ENCODE results near the gene THSD4. TPM values are rescaled to one million over a fixed set of nuclear protein-coding genes. Genes with fewer than 3 reads are reported as not detected.

THSD4 gene
- total RNA-seq, 1 experiment from 2014 or later: 29.3 TPM

GRCh38 chr15:71349736-71350526 is 234.7 kb downstream of the THSD4 start:
- H2AFZ ChIP-seq: no peak overlapping the region
- H3K27me3 ChIP-seq (ENCODE audit: insufficient read depth, low read depth): no peaks in the 10 kb centered on the region
- no peaks in the 10 kb centered on the region for H3K79me2 ChIP-seq (ENCODE audit: low read depth)
- H3K9me2 ChIP-seq (ENCODE audit: insufficient read depth): no peaks in the 10 kb centered on the region
- no peak overlapping the region for H3K27ac ChIP-seq
- H3K9me3 ChIP-seq (ENCODE audit: insufficient read depth, low read depth): no peaks in the 10 kb centered on the region
- H3K4me1 ChIP-seq (replicated peaks; ENCODE audit: insufficient read depth): peaks cover 27% of the 10 kb centered on the region
- CTCF ChIA-PET: no interaction called here
- H3K4me3 ChIP-seq: no peak overlapping the region
- TF ChIP-seq EZH2 (IDR thresholded peaks at IDR 0.05; ENCODE audit: low read depth) (no peak), CTCF (conservative IDR thresholded peaks at IDR 0.05) (no peak)
- peaks cover 17% of the 10 kb centered on the region; the same call in 1 of the 2 replicates for H3F3A ChIP-seq (ENCODE audit: insufficient read depth, low read depth)
- DNase-seq: no peak
- H4K20me1 ChIP-seq (ENCODE audit: insufficient read depth): no peaks in the 10 kb centered on the region
- POLR2A ChIA-PET (ENCODE audit: unreplicated experiment): no interaction called here
- no TSS peak for BruUV-seq (replicated peaks)
- no peaks in the 10 kb centered on the region for H3K36me3 ChIP-seq (ENCODE audit: low read depth)
- intact Hi-C loops (cut with micrococcal nuclease; ENCODE audit: unreplicated experiment): no loop called here
- H3K4me2 ChIP-seq: no peak overlapping the region

- H3K4me1 ChIP-seq (replicated peaks; ENCODE audit: insufficient read depth): peaks cover 27% of the 10 kb centered on the region
- no peak for DNase-seq
- BruUV-seq (replicated peaks): no TSS peak
- H3K36me3 ChIP-seq (ENCODE audit: low read depth): no peaks in the 10 kb centered on the region
- H3K9me3 ChIP-seq (ENCODE audit: insufficient read depth, low read depth): no peaks in the 10 kb centered on the region
- no peak overlapping the region for H3K4me2 ChIP-seq
- no peaks in the 10 kb centered on the region for H4K20me1 ChIP-seq (ENCODE audit: insufficient read depth)
- H3K27ac ChIP-seq: no peak overlapping the region
- TF ChIP-seq CTCF (conservative IDR thresholded peaks at IDR 0.05) (no peak), EZH2 (IDR thresholded peaks at IDR 0.05; ENCODE audit: low read depth) (no peak)
- ChIA-PET POLR2A (ENCODE audit: unreplicated experiment) (no interaction called here), CTCF (no interaction called here)
- H3K9me2 ChIP-seq (ENCODE audit: insufficient read depth): no peaks in the 10 kb centered on the region
- H3K27me3 ChIP-seq (ENCODE audit: insufficient read depth, low read depth): no peaks in the 10 kb centered on the region
- H3F3A ChIP-seq (ENCODE audit: insufficient read depth, low read depth): peaks cover 17% of the 10 kb centered on the region; the same call in 1 of the 2 replicates
- H3K79me2 ChIP-seq (ENCODE audit: low read depth): no peaks in the 10 kb centered on the region
- no peak overlapping the region for H3K4me3 ChIP-seq
- no peak overlapping the region for H2AFZ ChIP-seq
- intact Hi-C loops (cut with micrococcal nuclease; ENCODE audit: unreplicated experiment): no loop called here
Observed at GRCh38 chr15:71350622-71351378, 235.5 kb downstream of the THSD4 start.

- no peaks in the 10 kb centered on the region for H3K9me2 ChIP-seq (ENCODE audit: insufficient read depth)
- BruUV-seq (replicated peaks): no TSS peak
- H3K4me1 ChIP-seq (replicated peaks; ENCODE audit: insufficient read depth): peaks cover 26% of the 10 kb centered on the region
- peaks cover 17% of the 10 kb centered on the region; the same call in 1 of the 2 replicates for H3F3A ChIP-seq (ENCODE audit: insufficient read depth, low read depth)
- H3K4me3 ChIP-seq: no peak overlapping the region
- H3K27me3 ChIP-seq (ENCODE audit: insufficient read depth, low read depth): no peaks in the 10 kb centered on the region
- H3K27ac ChIP-seq: no peak overlapping the region
- CTCF ChIA-PET: no interaction called here
- POLR2A ChIA-PET (ENCODE audit: unreplicated experiment): no interaction called here
- H3K36me3 ChIP-seq (ENCODE audit: low read depth): no peaks in the 10 kb centered on the region
- no peak overlapping the region for H3K4me2 ChIP-seq
- H3K9me3 ChIP-seq (ENCODE audit: insufficient read depth, low read depth): no peaks in the 10 kb centered on the region
- no peaks in the 10 kb centered on the region for H4K20me1 ChIP-seq (ENCODE audit: insufficient read depth)
- no peak overlapping the region for H2AFZ ChIP-seq
- TF ChIP-seq CTCF (conservative IDR thresholded peaks at IDR 0.05): no peak
- TF ChIP-seq EZH2 (IDR thresholded peaks at IDR 0.05; ENCODE audit: low read depth): no peak
- H3K79me2 ChIP-seq (ENCODE audit: low read depth): no peaks in the 10 kb centered on the region
- intact Hi-C loops (cut with micrococcal nuclease; ENCODE audit: unreplicated experiment): no loop called here
- DNase-seq: no peak
Observed at GRCh38 chr15:71352125-71352524, 236.9 kb downstream of the THSD4 start.
